Measurements from ENCODE around the gene INF2.
"Not testable (repeated sequence)": the region's sequence is repeated elsewhere in the genome, so short reads cannot be mapped to it uniquely, and the experiment has no call there.

The INF2 gene

DNA sequence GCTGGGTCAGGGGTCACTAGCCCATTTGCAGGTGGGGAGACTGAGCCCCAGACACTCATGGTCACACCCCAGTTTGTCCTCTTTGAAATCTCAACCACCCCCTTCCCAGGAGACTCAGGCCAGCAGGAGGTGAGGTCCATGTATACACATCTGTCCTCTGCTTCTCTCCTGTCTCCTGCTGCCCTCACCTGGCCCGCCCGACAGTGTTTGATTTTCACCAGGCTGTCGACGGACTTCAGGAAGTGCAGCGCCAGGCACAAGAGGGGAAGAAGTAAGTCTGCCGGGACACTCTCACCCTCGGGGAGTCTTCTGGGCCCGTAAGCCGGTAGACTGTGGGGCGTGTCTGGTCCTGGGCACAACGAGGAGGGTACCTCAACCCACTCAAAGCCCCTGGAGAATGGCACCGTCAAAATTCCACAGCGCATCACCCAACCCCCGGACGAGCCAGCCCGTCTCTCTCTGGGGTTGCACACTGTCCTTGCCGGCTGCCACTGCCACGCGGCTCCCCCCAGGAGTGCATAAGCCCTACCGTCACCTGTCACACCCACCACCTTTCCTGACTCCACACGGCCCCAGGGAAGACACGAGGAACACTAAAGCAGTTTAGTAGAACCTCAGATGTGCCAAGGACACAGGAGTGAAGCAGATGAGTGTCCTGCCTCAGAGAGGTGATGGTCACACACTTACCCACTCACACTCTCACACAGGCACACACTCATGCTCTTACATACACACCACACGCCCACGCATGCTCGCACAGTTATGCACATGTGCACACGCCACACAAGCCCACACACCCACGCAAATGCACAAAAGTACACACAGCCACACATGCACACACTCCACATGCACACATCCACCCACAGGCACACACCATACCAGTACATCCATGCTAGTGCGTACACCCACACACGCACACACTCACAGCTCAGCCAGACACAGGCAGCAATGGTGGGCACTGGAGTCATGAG, 50.4 kb downstream of the INF2 start:
- DNase-seq = peak; percentile 19

DNA sequence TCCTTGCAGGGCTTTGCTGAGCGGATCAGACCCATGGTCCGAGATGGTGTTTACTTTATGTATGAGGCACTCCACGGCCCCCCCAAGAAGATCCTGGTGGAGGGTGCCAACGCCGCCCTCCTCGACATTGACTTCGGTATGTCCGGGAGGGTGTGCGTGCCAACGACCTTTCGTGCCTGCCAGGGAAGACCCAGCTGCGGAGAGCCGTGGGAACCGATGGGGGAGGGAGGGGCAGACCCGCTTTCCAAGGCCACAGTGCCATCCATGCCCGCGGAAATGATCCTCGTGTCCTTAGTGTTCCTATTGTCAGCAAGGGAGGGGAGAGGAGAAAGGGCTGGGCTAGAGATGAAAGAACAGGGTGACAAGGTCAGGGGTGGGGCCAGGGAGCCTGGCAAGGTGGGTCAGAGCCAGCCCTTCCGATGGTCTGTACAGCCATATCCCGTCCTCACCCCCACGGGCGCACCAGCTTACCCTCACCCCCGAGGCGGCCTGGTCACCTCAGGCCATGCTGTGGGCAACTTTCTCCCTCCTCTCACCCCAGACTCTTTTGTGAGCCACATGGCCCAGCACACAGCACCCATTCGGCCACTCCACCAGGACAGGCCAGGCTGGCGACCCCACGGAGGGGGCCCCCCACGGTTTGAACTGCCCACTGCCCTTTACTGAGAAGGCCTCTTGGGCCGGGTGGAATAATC, 51.8 kb downstream of the INF2 start:
- no peak for DNase-seq

DNA sequence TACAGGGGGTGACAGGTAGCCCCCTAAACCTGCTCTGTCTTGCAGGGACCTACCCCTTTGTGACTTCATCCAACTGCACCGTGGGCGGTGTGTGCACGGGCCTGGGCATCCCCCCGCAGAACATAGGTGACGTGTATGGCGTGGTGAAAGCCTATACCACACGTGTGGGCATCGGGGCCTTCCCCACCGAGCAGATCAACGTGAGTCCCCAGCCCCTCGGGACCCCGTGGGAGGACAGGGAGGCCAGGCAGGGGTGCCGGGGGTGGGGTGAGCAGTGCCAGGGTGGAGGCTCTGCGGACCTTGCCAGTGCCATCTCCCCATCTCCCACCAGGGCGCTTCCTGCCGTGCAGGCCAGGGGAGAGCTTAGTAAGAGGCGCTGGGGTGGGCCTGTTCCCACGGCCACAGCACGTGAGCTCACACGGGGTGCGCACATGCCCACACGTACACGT, 52.4 kb downstream of the INF2 start:
- no peak for DNase-seq

DNA sequence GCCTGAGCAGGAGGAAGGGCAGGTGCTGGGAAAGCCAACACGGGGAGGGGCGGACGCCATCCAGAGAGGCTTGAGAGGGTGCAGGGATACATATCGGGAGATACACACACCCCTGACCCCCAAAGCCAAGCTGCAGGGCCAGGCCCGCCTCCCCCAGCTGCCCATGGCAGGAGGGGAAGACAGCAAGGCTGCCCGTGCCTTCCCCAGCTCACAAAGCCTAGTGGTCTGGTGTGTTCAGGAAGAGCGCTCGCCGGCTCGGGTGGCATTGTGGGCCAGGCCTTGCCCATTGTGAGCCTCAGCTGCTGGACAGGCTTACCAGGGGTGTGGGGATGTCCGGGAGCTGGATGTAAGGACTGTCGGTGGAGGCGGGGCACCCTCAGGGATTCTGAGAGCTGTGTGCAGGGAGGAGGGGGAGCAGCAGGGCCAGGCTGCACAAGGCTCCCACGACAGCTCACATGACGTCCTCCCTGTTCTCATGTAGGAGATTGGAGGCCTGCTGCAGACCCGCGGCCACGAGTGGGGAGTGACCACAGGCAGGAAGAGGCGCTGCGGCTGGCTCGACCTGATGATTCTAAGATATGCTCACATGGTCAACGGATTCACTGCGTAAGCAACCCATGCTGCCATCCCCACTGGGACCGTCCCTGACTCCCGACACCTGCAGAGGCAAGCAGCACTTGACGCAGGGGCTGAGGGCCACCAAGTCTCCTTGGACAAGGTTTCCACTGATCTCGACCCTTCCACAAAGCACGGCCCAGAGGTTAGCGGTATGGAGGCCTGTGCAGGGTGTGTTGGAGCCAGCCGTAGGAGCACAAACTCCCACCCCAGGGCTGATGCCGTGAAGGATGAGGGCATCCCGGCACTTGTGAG, 53.4 kb downstream of the INF2 start:
- no peak for DNase-seq

DNA sequence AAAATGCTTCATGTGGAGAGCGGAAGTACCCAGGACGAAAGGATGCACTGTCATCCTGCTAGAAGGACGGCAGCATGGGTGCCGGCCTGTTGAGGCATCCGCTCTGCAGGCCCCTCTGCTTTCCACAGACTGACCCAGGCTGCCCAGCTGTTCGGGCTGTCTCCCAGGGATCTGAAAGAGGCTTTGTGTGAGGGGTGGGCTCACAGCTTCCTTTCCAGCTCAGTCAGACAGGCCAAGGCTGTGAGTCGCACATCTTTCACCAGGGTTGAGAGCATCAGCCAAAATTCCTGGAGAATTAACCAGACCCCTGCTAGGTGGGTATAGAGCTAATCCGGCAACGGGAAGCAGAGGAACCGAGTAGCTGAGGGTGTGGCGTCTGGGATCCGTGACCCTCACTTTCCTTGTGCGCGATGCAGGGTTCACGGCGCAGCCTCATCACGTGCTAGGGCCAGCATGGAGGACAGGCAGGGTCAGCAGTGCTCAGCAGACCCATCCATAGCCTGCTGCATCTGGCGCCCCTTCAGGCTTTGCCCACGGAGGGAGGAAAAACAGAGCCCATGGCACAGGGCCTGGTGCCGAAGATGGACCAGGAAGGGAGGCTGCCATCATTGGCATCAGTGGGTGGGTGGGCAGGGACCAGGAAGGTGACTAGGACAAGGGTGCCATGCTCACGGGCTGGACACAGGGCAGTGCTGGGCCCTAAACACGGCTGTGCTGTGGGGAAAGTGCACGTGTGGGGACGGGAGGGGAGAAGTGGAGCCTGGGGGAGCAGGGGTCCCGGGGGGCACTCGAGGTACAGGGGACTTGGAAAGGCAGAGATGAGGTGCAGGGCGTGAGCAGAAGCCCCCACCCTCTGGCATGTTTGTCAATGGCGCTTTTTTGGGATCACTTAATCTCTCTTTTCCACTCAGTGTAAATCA, 54.3 kb downstream of the INF2 start:
- DNase-seq = no peak

DNA sequence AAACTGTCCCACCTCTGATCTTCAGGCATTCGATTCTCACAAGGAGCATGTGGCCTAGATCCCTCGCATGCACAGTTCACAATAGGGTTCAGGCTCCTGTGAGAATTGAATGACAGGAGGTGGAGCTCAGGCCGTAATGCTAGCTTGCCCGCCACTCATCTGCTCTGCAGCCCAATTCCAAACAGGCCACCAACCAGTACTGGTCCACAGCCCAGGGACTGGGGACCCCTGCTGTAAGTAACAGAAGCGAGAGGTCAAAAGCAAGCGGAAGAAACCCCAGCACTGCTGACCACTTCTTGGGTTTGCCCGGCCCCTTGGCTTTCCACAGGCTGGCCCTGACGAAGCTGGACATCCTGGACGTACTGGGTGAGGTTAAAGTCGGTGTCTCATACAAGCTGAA, 55.1 kb downstream of the INF2 start:
- DNase-seq = no peak

DNA sequence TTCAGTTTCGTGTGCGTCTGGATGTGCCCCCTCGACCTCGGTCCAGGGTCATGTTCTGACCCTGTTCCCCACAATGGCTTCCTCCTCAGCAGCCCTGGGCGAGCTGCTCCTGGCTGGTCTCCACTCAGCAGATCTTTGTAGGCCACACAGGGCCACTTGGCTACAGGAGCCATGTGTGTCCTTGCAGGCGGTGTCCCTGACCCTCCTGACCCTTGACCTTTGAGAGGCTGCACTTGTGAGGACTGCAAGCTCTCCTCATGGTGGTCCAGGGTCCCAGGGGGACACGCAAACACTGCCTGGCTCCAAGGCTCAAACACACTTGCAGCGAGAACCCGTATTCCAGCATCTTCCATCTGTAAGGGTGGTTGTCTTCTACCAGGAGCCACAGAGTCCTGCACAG, 56.0 kb downstream of the INF2 start:
- DNase-seq = no peak

DNA sequence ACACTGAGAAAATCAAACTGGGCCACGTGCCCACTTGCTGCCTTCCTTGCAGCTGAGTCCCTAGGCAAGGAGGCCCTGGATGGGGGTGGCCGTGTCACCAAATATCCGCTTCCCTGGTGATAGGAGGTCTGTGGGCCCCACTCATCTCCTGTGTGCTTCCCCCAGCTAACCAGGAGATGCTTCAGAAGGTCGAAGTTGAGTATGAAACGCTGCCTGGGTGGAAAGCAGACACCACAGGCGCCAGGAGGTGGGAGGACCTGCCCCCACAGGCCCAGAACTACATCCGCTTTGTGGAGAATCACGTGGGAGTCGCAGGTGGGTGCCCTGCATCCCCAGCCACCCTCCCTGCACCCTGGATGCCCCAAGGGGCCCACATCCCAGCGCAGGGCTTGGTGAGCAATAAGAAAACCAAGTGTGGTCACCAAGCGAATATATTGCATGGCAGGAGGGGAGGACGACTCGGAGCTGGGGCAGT, 56.7 kb downstream of the INF2 start:
- DNase-seq = no peak

DNA sequence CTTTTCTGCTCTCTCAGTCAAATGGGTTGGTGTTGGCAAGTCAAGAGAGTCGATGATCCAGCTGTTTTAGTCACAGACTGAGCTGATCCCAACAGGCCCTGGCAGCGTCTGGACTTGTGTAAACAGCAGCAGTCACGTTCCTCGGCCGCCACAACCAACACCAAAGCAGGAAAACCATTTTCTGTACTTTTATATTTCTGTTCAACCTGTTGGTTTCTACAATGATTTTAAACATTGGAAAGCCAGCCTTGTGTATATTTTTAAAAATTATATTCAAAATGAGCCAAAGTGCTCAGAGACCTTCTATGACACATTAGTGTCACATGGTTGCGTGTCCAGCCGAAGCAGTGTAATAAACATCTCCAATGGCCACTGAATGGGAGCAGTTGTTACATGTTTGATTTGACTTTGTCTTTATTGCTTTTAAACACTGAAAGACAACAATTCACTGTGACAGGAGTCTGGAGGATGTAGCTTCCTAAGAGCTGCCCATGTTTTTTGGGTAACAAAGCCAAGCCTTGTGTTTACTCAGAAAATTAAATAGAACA, 57.6 kb downstream of the INF2 start:
- peak; percentile 63 for DNase-seq

DNA sequence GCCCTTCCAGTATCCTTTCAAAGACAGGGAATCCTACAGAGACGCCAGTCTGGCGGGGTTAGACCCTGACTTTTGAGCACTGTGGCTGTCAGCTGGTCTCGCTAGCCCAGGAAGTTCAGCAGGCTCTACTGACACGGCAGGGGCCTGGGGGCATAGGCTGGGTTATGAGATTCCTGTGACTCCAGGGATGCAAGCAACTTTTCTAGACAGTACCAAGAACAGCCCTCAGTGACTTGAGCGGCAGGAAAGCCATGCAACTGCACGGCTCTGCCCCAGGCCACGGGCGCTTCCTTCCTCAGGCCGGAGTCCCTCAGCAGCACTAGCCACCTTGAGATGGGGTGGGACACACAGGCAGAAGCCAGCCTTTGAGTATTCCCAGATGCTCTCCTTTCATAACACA, 58.5 kb downstream of the INF2 start:
- DNase-seq = no peak

DNA sequence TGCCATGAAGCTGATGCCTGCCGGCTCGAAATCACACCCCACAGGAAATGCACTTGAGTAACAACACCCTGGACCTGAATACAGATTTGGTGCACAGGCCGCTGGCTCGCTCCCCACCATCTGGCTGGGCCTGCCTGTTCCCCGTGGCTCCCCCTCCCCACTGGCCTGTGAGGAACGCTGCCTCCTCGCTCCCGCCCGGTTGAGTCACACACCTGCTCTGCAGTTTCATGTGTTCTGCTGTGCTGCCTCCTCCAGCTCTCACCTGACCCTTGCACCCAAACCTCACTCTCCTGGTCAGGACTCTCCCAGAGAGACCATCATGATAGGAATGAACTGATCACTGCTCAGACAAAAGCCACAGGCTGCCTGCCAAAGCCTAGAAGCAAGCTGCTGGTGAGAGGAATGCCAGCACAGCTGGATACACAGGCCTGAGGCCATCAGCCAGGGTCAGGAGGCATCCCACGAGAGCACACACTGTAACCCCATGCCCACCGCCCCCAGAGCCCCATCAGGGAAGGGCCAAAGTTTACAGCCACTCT, 59.8 kb downstream of the INF2 start:
- peak; percentile 66 for DNase-seq

DNA sequence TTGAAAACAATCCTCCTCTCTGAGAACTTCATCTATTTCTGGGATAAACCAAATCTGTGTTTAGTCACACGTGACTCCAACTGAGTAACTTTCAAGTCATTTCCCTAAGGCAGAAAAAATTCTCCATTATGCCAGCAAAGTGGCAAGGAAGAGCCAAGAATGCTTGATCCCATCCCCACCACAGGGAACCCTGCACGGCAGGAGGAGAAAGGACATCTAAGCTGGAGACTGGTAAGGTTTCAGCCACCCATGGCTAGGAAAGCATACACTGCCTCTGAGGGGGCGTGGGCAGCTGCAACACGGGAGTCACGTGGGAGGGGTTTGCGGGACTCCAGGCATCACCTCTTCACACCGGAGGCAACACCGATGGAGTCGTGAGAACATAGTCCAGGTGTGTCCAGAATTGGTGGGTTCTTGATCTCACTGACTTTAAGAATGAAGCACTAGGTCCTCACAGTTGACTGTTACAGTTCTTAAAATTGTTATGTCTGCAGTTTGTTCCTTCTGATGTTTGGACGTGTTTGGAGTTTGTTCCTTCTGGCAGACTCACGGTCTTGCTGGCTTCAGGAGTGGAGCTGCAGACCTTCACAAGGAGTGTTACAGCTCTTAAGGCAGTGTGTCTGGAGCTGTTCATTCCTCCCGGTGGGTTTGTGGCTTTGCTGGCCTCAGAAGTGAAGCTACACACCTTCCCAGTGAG, 60.8 kb downstream of the INF2 start:
- no peak for DNase-seq

DNA sequence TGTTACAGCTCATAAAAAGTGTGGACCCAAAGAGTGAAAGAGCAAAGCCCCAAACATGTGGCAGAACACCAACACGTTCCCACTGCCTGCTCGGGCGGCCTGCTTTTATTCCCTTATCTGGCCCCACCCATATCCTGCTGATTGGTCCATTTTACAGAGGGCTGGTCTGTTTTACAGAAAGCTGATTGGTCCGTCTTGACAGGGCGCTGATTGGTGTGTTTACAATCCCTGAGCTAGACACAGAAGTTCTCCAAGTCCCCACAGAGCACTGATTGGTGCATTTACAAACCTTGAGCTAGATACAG, 61.3 kb downstream of the INF2 start:
- not testable (repeated sequence) for DNase-seq

DNA sequence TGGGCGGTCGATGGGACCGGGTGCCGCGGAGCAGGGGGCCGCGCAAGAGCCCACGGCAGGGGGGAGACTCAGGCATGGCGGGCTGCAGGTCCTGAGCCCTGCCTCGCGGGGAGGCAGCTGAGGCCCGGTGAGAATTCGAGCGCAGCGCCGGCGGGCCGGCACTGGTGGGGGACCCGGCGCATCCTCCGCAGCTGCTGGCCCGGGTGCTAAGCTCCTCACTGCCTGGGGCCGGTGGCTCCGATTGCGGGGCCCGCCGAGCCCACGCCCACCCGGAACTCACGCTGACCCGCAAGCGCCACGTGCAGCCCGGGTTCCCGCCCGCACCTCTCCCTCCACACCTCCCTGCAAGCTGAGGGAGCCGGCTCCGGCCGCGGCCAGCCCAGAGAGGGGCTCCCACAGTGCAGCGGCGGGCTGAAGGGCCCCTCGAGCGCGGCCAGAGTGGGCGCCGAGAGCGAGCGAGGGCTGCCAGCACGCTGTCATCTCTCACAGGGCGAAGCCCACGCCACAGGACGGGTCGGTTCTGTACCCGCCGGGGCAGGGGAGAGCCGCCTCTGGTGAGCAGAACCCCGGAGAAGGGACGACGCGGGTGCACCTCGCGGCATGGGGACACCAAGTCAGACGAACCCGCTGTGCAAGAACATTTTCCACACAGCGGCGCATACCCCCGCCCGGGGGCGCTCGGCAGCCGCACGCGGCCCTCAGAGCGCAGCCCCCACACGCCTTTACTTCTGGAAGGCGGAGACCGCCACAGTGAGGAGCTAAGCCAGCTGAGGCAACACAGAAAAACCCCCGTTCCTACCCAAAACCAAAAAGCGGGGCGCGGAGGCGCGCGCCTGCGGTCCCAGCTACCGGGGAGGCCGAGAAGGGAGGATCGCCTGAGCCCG, 62.4 kb downstream of the INF2 start:
- DNase-seq = no peak

DNA sequence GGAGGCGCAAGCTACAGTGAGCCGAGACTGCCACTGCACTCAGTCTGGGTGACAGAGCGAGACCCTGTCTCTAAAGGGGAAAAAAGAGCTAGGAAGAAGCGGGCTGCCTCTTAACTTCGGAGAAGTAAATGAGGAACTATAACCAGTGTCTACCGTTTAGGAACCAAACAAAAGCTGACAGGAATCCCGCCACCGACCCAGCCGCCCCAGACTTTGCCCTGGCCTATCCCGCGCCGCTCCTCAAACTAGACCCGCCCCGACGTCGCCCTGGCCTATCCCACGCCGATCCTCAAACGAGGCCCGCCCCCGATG, 63.0 kb downstream of the INF2 start:
- DNase-seq = no peak

DNA sequence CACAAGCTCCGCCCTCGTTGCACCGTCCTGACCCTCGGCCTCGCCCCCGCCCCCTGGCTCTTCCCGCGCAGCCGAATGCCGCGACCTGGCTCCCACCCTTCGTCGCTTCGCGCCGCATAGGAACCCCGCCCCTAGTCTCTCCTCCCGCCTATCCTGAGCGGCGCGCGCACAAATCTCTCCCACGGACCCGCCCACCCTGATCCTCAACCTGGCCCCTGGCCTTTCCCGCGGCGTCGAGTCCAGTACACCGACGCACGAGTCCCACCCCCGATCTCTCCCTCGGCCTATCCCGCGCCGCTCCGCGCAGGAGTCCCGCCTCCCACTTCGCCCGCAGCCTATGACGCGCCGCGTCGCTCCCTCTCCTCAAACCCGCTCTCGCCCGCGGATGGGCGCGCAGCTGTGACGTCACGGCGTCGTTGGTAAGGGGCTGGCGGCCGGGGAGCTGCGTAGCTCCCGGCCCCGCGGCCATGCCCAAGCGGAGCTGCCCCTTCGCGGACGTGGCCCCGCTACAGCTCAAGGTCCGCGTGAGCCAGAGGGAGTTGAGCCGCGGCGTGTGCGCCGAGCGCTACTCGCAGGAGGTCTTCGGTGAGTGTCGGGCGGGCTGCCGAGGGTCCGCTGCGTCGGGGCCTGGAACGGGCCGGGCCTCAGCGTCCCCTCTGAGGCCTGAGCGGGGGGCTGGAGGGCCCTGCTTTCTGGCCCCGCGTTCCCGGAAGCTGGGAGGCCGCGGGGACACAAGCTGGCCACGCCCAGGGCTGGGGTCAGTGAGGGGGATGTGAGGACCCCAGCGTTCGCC, 63.5 kb downstream of the INF2 start, which contains the start of gene SIVA1:
Gene SIVA1, plus strand, starts transcription at position 413 of the 793 bp plus-strand sequence. Its CDS starts 55 bp downstream, at position 468.
- peak; percentile 100 for DNase-seq

DNA sequence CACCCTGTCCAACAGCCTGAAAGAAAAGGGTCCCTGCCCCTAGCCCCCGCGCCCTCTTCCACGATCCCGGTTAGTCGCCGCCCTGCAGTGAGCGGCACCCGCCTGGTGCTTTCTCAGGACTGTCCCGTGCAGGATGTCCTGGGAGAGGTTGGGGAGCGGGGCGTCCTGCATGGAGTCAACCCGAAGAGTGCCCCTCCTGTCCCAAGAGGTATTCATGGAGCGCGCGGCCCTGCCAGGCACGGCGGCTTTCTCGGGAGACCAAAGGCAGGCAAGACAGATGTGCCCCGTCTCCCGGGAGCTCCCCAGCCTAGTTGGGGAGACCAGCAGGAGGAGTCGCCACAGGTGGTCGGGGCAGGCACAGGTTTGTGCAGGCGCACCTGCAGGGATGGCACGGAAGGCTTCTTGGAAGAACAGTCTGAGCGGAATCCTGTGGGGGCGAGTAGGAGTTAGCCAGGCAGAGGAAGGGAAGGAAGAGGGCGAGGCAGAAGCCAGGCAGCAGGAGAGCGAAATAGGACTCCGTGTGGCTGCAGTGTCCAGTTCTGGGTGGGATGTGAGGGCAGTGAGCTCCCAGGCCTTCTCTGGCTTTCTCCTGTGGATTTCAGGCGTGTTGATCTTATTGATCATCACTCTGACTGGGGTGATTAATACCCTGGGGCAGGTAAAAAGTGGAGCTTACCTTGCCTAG, 64.3 kb downstream of the INF2 start:
- peak; percentile 62 for DNase-seq

DNA sequence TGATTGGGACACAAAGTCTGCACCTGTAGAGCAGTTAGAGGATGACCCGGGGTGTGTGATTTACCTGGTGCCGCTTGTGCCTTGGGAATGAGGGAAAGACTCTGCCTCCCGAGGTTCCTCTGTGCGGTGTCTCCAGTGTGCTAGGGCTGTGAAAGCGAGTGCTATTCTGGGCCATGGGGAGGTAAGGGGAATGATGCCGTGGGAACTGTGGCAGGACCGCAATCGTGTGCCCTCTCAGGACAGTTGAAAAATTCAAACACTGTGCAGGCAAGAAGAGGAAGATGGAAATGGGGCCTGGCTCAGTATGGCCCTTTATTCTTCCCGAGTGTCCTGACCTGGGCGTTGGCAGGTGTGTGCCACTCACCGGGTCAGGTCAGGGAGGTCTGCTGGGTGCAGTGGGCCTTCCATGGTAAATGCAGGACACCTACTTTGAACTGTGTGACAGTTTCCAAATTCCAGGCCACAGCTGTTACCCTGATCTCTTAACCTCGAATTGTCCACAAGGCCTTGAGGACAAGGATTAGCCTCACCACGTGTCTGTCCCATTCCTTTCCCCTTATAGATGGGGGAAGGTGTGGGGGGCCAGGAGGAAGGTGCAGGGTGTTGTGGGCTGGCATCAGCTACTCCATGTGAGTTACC, 64.9 kb downstream of the INF2 start:
- no peak for DNase-seq
